C4-2B (cell line): ENCODE results near the gene COL24A1.
"Not testable (repeated sequence)": the region's sequence is repeated elsewhere in the genome, so short reads cannot be mapped to it uniquely, and the experiment has no call there.

Source experiments
- H3K27ac ChIP-seq: fragments of 450-650 bp; 2 replicates; pipeline ENCODE4 v1.5.1; 2017
- ZFX ChIP-seq: fragments of 450-650 bp; IDR thresholded peaks from 2 replicates; pipeline ENCODE4 v1.6.1; 2017
- TF ChIP-seq, protein P1 (sequence below): fragments of 450-650 bp; conservative IDR thresholded peaks from 2 replicates; pipeline ENCODE4 v1.5.1; 2017; ENCODE audit warnings: mild to moderate bottlenecking

The COL24A1 gene

DNA sequence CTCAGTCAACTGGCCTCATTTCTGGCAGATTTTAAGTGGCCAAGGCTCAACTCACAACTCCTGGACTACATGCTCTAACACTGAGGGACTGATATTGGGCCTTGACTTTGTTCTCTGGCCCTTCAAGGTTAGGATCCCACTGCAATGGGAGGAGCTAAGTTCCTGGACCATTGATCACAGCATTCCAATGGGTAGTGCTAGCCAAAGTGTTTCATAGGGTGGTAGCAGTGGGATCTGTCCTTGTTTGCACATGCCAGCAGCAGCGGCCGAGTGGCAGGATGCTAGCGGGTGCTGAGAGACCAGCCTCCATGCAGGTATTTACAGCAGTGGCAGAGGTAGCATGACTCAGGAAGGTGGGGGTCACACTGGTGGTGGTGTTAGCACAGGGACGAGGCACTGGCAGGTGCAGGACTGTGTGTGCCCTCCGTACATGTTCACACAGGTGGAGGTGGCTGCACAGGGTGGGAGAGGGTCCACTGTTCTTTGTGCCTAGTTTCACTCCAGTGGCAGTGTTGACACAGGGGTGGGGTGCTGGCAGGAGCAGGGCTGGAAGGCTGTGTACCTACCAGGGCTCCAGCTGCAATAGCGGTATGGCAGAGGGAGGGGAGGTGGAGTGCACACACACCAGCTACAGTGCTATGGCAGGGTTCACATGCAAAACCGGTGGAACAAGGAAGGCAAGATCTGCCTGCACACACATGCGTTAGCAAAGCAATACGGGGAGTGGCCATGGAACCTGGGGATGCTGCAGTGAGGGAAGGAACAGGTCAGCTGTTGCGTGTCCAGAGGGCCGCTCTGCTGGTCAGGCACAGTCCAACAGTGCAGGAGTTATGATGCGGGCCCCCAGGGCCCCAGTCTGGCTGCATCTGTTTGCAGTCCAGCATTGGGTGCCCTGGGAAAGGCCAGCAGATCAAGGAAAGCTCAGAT is 51.7 kb downstream of the COL24A1 start:
- peak overlapping the region; percentile 9; the same call in 1 of the 2 replicates for H3K27ac ChIP-seq
- TF ChIP-seq ZFX = no peak
- TF ChIP-seq, protein P1, sequence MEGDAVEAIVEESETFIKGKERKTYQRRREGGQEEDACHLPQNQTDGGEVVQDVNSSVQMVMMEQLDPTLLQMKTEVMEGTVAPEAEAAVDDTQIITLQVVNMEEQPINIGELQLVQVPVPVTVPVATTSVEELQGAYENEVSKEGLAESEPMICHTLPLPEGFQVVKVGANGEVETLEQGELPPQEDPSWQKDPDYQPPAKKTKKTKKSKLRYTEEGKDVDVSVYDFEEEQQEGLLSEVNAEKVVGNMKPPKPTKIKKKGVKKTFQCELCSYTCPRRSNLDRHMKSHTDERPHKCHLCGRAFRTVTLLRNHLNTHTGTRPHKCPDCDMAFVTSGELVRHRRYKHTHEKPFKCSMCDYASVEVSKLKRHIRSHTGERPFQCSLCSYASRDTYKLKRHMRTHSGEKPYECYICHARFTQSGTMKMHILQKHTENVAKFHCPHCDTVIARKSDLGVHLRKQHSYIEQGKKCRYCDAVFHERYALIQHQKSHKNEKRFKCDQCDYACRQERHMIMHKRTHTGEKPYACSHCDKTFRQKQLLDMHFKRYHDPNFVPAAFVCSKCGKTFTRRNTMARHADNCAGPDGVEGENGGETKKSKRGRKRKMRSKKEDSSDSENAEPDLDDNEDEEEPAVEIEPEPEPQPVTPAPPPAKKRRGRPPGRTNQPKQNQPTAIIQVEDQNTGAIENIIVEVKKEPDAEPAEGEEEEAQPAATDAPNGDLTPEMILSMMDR = no peak

DNA sequence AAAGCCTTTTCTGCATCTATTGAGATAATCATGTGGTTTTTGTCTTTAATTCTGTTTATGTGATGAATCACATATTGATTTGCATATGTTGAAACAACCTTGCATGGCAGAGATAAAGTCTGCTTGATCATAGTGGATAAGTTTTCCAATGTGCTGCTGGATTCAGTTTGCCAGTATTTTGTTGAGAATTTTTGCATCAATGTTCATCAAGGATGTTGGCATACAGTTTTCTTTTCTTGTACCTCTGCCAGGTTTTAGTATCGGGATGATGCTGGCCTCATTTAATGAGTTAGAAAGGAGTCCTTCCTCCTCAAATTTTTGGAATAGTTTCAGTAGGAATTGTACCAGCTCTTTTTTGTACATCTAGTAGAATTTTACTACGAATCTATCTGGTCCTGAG is 55.0 kb downstream of the COL24A1 start:
- no peak for TF ChIP-seq ZFX
- TF ChIP-seq, protein P1 = no peak
- no peak overlapping the region for H3K27ac ChIP-seq

DNA sequence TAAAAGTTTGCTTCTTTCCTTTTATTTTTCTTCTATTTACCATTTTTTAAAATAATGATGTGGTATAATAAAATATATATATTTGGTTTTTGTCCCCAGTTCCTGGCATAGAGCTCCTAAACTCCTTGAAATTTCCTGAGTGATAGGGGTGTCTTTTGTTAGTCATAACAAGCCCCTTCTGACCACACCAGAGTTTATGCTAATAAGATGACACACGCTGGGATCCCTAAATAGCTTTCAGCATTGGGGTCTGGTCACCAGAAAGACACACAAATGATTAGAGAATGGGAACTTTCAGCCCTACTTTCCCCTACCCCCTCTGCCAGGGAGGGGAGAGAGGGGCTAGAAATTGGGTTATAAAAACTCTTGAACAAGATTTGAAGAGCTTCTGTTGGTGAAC is 56.2 kb downstream of the COL24A1 start:
- H3K27ac ChIP-seq = no peak overlapping the region
- no peak for TF ChIP-seq ZFX
- TF ChIP-seq, protein P1 = no peak

DNA sequence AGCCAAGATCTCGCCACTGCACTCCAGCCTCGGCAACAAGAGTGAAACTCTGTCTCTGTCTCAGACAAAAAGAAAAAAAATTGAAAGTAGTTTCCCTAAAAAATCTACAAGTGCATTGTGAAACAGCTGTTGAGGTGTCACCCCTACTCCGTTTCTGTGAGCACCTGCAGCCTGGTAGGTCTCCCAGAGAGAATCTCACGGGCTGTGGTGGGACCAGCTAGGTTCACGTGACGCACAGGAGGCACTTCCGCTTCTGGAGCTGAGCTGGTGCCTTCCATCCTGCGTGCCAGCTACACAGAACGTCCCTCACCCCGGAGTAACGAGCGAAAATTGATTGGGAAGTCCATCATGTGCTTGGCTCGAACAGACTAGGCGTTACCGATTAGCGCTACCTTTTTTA is 66.8 kb downstream of the COL24A1 start:
- no peak for TF ChIP-seq ZFX
- TF ChIP-seq, protein P1 = no peak
- H3K27ac ChIP-seq = no peak overlapping the region

DNA sequence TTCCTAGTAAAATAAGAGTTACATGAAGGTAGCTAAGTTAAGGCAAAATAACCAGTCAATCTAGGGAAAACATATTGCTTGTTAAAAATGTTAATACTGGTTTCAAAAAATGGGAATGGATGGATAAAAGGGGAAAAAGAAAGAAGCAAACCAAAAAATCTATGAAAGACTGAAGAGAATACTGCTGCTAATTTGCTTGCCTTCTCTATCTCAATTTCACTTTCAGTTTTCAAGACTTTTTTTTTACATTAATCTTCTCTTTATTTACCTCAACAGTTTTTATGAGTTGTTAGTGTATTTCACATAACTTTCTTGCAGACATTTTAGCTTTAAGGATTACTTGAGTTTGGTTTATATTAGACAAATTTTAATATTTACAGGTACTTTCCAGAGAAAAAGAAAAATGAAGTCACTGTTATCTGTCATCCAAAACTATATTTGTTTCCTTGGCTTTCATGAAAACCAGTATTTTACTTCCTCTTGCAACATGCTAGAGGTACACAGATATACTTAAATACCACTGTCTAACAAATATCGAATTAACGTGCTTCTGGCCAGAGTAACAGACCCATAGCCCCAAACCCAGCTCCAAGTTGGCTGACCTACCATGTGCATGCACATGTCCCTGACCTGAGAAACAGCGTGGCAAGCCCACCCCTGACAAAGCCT is 70.7 kb downstream of the COL24A1 start:
- TF ChIP-seq, protein P1 = no peak
- no peak for TF ChIP-seq ZFX
- H3K27ac ChIP-seq = no peak overlapping the region

DNA sequence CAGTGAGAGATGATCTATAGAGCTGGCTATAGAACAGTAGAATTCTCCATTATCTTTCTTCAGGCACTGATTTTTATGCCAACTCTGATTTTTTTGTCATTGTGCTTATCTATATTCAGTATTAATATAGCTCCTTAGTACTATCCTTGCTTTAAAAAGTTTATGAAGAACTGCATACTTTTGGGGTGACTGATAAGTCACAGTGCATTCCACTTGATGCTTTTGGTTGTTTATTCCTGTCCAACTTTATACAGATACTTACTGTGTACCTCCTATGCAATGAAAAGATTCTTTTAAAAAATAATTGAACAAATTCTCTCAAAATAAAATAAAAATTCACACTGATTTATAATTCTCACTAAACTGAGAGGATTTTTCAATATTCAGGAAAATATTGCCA is 71.6 kb downstream of the COL24A1 start:
- H3K27ac ChIP-seq = no peak overlapping the region
- TF ChIP-seq, protein P1 = no peak
- TF ChIP-seq ZFX = no peak

DNA sequence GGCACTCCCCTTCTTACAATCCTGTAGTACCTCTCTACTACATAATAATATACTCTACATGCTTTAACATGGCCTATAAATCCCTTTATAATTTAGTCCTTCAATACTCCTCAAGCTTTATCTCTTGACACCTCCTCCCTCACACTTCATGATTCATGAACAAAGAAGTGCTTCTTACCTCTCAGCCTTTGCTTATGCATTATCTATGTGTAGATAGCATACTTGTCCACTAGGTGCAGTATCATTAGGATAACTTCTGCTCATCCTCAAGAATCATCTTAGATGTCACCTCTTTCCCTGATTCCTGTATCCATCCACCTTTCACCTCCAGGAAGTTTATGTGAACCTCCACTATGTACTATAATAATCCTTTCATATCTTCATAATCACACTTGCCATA is 74.4 kb downstream of the COL24A1 start:
- H3K27ac ChIP-seq = no peak overlapping the region
- TF ChIP-seq, protein P1 = peak; percentile 29
- no peak for TF ChIP-seq ZFX

DNA sequence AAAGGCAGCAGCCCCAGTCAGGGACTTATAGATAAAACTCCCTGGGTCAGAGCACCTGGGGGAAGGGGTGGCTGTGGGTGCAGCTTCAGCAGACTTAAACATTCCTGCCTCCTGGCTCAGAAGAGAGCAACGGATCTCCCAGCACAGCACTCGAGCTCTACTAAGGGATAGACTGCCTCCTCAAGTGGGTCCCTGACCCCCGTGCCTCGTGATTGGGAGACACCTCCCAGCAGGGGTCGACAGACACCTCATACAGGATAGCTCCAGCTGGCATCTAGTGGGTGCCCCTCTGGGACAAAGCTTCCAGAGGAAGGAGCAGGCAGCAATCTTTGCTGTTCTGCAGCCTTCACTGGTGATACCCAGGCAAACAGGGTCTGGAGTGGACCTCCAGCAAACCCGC is 84.1 kb downstream of the COL24A1 start:
- not testable (repeated sequence) for H3K27ac ChIP-seq

DNA sequence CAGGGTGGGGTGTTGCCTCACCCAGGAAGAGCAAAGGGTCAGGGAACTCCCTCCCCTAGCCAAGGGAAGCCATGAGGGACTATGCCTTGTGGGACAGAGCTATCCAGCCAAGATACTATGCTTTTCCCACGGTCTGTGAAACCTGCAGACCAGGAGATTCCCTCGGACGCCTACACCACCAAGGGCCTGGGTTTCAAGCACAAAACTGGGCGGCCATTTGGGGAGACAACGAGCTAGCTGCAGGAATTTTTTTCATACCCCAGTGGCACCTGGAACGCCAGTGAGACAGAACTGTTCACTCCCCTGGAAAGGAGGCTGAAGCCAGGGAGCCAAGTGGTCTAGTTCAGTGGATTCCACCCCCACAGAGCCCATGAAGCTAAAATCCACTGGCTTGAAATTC is 84.7 kb downstream of the COL24A1 start:
- not testable (repeated sequence) for H3K27ac ChIP-seq
